CD4-positive, CD25-positive, alpha-beta regulatory T cell (primary cell): ENCODE results near the gene GPR89A. TPM values are rescaled to one million over a fixed set of nuclear protein-coding genes. Genes with fewer than 3 reads are reported as not detected.
"Not testable (repeated sequence)": the region's sequence is repeated elsewhere in the genome, so short reads cannot be mapped to it uniquely, and the experiment has no call there.

Experiments
- ATAC-seq, 2 donors: fragments of 150-1000 bp; cut with Tn5 transposase; one replicate each; pipeline ENCODE4 v1.10.0; 2021; ENCODE audit warnings: low read depth in 2 of 2, moderate number of reproducible peaks in 2 of 2, moderate library complexity in 1 of 2
- DNase-seq, 3 donors: peaks; one replicate each; pipeline versions ENCODE4 v3.0.0 to v3.0.0-alpha.2; 2012 to 2022; ENCODE audit warnings: mixed read lengths in 1 of 3
- H3K27ac ChIP-seq: one replicate; pipeline ENCODE4 v1.7.0; 2013; ENCODE audit warnings: mild to moderate bottlenecking, low read length; ENCODE audit not compliant: insufficient read depth, poor library complexity, severe bottlenecking
- H3K27me3 ChIP-seq: one replicate; pipeline ENCODE4 v1.7.0; 2013; ENCODE audit warnings: low read length; ENCODE audit not compliant: control insufficient read depth, insufficient read depth
- H3K36me3 ChIP-seq: one replicate; pipeline ENCODE4 v1.7.0; 2013; ENCODE audit warnings: mild to moderate bottlenecking, low read length, moderate library complexity; ENCODE audit not compliant: control insufficient read depth, insufficient read depth
- H3K4me1 ChIP-seq: 2 replicates; pipeline ENCODE4 v1.7.0; 2013; ENCODE audit warnings: mild to moderate bottlenecking, low read length; ENCODE audit not compliant: insufficient read depth, control insufficient read depth, poor library complexity, severe bottlenecking
- H3K4me3 ChIP-seq: one replicate; pipeline ENCODE4 v1.7.0; 2013; ENCODE audit warnings: low read depth, mild to moderate bottlenecking, low read length, moderate library complexity
- H3K9me3 ChIP-seq, 2 experiments: 1 replicate in 1 of 2; 2 replicates in 1 of 2; pipeline ENCODE4 v1.7.0; 2013; ENCODE audit warnings: low read length in 2 of 2, mild to moderate bottlenecking in 1 of 2, moderate library complexity in 1 of 2; ENCODE audit not compliant: control insufficient read depth in 2 of 2
- H3K27ac Mint-ChIP-seq, 3 donors: one replicate each; pipeline ENCODE4 v1.8.0; 2020 to 2022; ENCODE audit warnings: mild to moderate bottlenecking in 3 of 3, mixed read lengths in 3 of 3, moderate library complexity in 2 of 3
- H3K27me3 Mint-ChIP-seq: one replicate; pipeline ENCODE4 v1.8.0; 2022; ENCODE audit warnings: mild to moderate bottlenecking, mixed read lengths
- H3K36me3 Mint-ChIP-seq: one replicate; pipeline ENCODE4 v1.8.0; 2020; ENCODE audit warnings: mixed read lengths
- H3K4me1 Mint-ChIP-seq, 4 donors: one replicate each; pipeline ENCODE4 v1.8.0; 2020 to 2022; ENCODE audit warnings: mixed read lengths in 4 of 4, mild to moderate bottlenecking in 1 of 4
- H3K4me3 Mint-ChIP-seq, 4 donors: one replicate each; pipeline ENCODE4 v1.8.0; 2020 to 2022; ENCODE audit warnings: mild to moderate bottlenecking in 4 of 4, mixed read lengths in 4 of 4, moderate library complexity in 3 of 4
- H3K9me3 Mint-ChIP-seq, 7 donors: one replicate each; pipeline ENCODE4 v1.8.0; 2020 to 2022; ENCODE audit warnings: mixed read lengths in 7 of 7, mild to moderate bottlenecking in 3 of 7, moderate library complexity in 2 of 7
- polyA plus RNA-seq, 4 donors: library from polyadenylated mRNA; unstranded; fragments of 300-500 nt; fragmentation: Illumina TruSeq; gene quantifications; one replicate each; pipeline ENCODE4 v1.2.3, GENCODE V29; 2021
- total RNA-seq: library from RNA; stranded (reverse); gene quantifications from one replicate; pipeline ENCODE4 v1.2.3, GENCODE V29; 2022

The GPR89A gene
- total and polyA plus RNA-seq, 5 donors from 2014 or later, result 21.9 to 39.0 (median 27.0) TPM

DNA sequence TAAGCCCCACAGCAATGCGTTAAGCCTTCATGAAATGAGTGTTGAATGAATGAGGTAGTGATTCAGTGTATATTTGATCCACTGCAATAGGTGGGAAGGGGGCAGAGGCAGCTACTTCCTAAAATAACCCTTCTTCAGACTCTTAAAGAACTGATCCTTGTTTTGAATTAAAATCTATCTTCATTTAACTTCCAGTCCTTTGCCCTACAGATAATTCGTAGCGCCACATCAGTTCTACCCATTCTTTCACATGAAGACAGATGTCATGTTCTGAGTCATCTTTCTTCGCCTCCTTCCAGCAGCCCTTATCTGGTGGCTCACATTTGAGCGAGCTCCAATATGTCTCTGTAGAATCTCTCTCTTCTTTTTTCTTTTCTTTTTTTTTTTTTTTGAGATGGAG lies 948 bp upstream of the GPR89A start:
- H3K36me3 ChIP-seq, H3K4me1 ChIP-seq, DNase-seq, ATAC-seq, H3K27ac Mint-ChIP-seq, H3K4me3 Mint-ChIP-seq, H3K27ac ChIP-seq, H3K9me3 Mint-ChIP-seq, H3K36me3 Mint-ChIP-seq, H3K27me3 Mint-ChIP-seq, H3K4me3 ChIP-seq, H3K9me3 ChIP-seq, H3K27me3 ChIP-seq: not testable (repeated sequence)
- peaks cover 11 to 27% (median 18%) of the 10 kb centered on the region in 4 donors for H3K4me1 Mint-ChIP-seq

DNA sequence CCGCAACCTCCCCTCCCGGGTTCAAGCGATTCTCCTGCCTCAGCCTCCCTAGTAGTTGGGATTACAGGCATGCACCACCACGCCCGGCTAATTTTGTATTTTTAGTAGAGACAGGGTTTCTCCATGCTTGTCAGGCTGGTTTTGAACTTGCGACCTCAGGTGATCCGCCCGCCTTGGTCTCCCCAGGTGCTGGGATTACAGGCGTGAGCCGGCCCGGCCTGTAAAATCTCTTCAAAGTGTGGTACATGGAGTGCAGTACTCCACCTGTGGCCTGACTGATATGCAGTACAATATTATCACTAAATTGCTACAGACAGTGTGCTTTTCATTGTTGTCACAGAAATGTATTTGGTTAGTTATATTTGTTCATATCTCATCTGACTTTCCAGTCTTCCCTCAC lies 499 bp upstream of the GPR89A start:
- not testable (repeated sequence) for H3K9me3 Mint-ChIP-seq, H3K4me3 ChIP-seq, H3K27ac Mint-ChIP-seq, H3K27ac ChIP-seq, H3K27me3 ChIP-seq, H3K36me3 ChIP-seq, H3K36me3 Mint-ChIP-seq, ATAC-seq, DNase-seq, H3K9me3 ChIP-seq, H3K27me3 Mint-ChIP-seq, H3K4me3 Mint-ChIP-seq, H3K4me1 ChIP-seq
- H3K4me1 Mint-ChIP-seq, result peaks cover 16 to 31% (median 22%) of the 10 kb centered on the region in 4 donors

DNA sequence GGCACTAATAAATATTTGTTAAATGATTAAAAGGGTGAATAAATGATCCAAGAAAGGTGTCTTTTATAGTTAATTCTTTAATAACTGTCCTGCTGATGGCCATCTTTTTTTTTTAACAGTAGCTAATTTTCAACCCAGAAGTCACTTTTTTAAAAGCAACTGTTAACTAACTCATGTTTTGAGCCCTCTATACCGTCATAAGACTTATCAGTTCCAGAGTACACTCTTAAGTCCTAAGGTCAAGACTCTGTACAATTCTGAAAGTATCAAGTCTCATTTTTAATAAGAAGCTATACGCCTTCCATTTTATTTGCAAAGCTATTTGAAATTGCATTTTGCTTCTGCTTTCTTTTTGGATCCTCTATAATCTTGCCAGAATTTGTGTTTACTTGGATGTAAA lies 3.0 kb downstream of the GPR89A start:
- H3K4me1 Mint-ChIP-seq, result peaks cover 16 to 35% (median 23%) of the 10 kb centered on the region in 4 donors
- not testable (repeated sequence) for H3K36me3 ChIP-seq

DNA sequence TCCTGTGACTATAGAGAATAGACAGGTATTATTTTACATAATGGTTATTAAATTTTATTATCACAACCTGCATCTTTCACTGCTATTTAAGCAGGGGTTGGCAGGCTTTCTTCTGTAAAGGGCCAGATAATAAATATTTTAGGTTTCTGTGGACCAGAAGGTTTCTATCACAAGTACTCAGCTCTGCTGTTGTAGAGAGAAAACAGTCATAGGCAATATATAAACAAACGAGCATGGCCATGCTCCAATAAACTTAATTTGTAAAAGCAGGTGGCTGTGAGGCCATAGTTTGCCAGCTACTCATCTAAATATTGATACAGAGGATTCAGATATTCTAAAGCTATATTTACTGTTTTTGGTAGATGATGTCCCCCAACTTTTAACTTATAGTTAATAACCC lies 12.3 kb downstream of the GPR89A start:
- H3K9me3 ChIP-seq, H3K4me1 ChIP-seq, H3K36me3 ChIP-seq, H3K27me3 Mint-ChIP-seq, H3K27ac Mint-ChIP-seq, H3K27ac ChIP-seq, H3K4me3 ChIP-seq, H3K36me3 Mint-ChIP-seq, DNase-seq, ATAC-seq, H3K4me3 Mint-ChIP-seq, H3K27me3 ChIP-seq, H3K4me1 Mint-ChIP-seq, H3K9me3 Mint-ChIP-seq: not testable (repeated sequence)

More for the DNA sequence above, 3.0 kb downstream of the GPR89A start:
- DNase-seq, H3K9me3 ChIP-seq, H3K4me1 ChIP-seq, H3K27ac Mint-ChIP-seq, H3K27ac ChIP-seq, H3K27me3 Mint-ChIP-seq, H3K27me3 ChIP-seq, H3K4me3 ChIP-seq, H3K36me3 Mint-ChIP-seq, ATAC-seq, H3K9me3 Mint-ChIP-seq: not testable (repeated sequence)
- H3K4me3 Mint-ChIP-seq, result peak overlapping the region in 2 of 4 donors; percentile 3 to 67

DNA sequence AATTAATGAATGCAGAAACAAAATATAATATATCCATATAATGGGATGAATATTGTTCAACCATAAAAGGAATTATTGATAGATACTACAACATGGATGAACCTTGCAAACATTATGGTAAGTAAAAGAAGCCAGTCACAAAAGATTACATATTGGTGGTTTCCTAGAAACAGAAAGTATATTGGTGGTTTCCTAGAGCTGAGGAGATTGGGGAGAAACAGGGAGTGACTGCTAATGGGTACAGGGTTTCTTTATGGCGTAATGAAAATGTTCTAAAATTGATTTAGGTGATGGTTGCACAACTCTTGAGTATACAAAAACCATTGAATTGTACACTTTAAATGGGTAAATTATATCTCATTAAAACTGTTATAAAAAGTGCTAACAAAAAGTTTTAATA lies 14.4 kb downstream of the GPR89A start:
- H3K27ac ChIP-seq, H3K4me1 ChIP-seq, H3K27ac Mint-ChIP-seq, H3K9me3 ChIP-seq, H3K9me3 Mint-ChIP-seq, ATAC-seq, H3K36me3 ChIP-seq, H3K4me1 Mint-ChIP-seq, H3K36me3 Mint-ChIP-seq, H3K4me3 Mint-ChIP-seq, H3K27me3 ChIP-seq, H3K4me3 ChIP-seq, DNase-seq, H3K27me3 Mint-ChIP-seq: not testable (repeated sequence)

DNA sequence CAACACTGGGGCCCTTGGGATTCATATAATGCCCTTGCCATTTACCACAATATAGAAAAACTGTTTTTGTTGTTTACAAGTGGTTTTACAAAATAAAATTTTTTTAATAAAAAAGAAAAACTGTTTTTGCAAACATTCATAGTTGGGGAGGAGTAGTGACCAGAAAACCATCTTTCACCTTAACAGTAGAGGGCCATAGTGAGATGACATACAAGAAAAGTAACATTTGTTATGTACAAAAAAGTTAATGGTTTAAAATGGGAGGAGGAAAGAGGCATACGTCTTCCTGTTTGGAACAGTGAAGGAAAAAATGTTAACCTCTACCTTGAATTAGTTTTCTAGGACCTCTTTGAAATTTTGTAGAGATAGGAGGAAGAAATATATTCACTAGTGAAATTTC lies 28.4 kb downstream of the GPR89A start:
- H3K4me3 ChIP-seq, H3K27me3 ChIP-seq, H3K9me3 Mint-ChIP-seq, H3K27ac Mint-ChIP-seq, H3K9me3 ChIP-seq, H3K36me3 Mint-ChIP-seq, H3K27me3 Mint-ChIP-seq, H3K4me1 ChIP-seq, H3K36me3 ChIP-seq, H3K27ac ChIP-seq, H3K4me3 Mint-ChIP-seq, DNase-seq, ATAC-seq, H3K4me1 Mint-ChIP-seq: not testable (repeated sequence)

DNA sequence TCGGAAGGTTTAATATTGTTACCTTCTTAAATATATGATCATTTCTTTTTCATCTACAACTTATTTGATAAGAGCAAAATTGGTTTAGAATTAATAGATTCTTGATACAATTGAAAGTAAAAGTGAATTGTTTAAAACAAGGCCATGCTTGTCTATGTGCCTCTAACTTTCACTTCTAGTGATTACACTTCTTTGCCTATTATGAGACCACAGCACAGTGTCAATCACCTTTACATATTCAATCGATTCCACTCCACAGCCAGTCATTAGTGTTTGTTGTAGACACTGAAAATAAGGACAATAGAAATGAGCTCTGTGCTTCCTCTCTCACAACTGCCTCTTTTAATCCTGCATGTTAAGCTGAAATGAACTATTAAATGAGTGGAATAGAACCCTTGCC lies 34.1 kb downstream of the GPR89A start:
- H3K4me3 Mint-ChIP-seq, H3K27ac ChIP-seq, H3K27me3 ChIP-seq, H3K27me3 Mint-ChIP-seq, H3K4me3 ChIP-seq, H3K4me1 Mint-ChIP-seq, DNase-seq, ATAC-seq, H3K9me3 ChIP-seq, H3K4me1 ChIP-seq, H3K9me3 Mint-ChIP-seq, H3K36me3 ChIP-seq, H3K36me3 Mint-ChIP-seq, H3K27ac Mint-ChIP-seq: not testable (repeated sequence)

DNA sequence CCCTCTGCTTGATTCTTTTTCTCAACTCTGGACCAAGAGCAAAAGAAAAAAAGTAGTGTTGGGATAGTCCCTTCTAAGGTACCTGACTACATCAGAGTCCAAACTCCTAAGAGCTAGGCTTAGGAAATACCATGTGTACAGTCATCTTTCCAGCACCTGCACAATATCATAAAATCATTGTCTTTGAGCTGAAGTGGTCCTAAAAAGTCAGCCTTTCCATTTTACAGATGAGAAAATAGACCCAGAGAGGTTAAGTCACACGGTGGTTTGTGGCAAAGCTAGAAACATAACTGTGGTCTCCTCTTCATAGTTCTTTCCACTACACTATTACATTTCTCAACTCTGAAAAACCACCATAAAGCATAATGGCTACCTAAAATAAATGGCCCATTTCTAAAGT lies 36.2 kb downstream of the GPR89A start:
- H3K9me3 ChIP-seq, H3K4me3 ChIP-seq, H3K4me1 Mint-ChIP-seq, ATAC-seq, H3K4me3 Mint-ChIP-seq, H3K36me3 Mint-ChIP-seq, H3K27me3 Mint-ChIP-seq, DNase-seq, H3K27me3 ChIP-seq, H3K27ac Mint-ChIP-seq, H3K4me1 ChIP-seq, H3K36me3 ChIP-seq, H3K27ac ChIP-seq, H3K9me3 Mint-ChIP-seq: not testable (repeated sequence)
